ENCODE measurements around the gene RASL12.

DNA sequence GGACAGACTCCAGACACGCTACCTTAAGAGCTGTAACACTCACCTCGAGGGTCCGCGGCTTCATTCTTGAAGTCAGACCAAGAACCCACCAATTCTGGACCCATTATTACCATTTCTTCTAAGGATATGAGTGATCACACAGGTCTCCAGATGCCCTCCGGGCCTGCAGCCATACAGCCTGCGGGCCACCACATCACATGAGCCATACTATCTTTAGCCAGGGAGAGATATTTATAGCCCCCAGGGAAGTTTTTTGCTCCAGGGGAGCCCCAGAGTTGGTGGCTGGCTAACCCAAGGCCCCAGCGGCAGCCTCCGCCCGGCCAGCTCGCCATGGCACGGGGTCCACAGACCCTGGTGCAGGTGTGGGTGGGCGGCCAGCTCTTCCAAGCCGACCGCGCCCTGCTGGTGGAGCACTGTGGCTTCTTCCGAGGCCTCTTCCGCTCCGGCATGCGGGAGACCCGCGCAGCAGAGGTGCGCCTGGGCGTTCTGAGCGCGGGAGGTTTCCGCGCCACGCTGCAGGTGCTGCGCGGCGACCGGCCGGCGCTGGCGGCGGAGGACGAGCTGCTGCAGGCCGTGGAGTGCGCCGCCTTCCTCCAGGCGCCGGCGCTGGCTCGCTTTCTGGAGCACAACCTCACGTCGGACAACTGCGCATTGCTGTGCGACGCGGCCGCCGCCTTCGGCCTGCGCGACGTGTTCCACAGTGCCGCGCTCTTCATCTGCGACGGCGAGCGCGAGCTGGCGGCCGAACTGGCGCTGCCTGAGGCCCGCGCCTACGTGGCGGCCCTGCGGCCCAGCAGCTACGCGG lies 8.9 kb upstream of the RASL12 start, which contains the start of gene KBTBD13:
- TF ChIP-seq, protein P1, sequence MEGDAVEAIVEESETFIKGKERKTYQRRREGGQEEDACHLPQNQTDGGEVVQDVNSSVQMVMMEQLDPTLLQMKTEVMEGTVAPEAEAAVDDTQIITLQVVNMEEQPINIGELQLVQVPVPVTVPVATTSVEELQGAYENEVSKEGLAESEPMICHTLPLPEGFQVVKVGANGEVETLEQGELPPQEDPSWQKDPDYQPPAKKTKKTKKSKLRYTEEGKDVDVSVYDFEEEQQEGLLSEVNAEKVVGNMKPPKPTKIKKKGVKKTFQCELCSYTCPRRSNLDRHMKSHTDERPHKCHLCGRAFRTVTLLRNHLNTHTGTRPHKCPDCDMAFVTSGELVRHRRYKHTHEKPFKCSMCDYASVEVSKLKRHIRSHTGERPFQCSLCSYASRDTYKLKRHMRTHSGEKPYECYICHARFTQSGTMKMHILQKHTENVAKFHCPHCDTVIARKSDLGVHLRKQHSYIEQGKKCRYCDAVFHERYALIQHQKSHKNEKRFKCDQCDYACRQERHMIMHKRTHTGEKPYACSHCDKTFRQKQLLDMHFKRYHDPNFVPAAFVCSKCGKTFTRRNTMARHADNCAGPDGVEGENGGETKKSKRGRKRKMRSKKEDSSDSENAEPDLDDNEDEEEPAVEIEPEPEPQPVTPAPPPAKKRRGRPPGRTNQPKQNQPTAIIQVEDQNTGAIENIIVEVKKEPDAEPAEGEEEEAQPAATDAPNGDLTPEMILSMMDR (IDR thresholded peaks at IDR 0.05) = no peak
- TF ChIP-seq POLR2A (IDR thresholded peaks at IDR 0.05) = no peak
